ENCODE data around the gene PHETA2.
"Not testable (repeated sequence)": the region's sequence is repeated elsewhere in the genome, so short reads cannot be mapped to it uniquely, and the experiment has no call there.

Gene PHETA2

GRCh38 chr22:42070517-42071422 lies 3.3 kb upstream of the PHETA2 start, which contains the start of gene NAGA:
Gene NAGA, minus strand, starts transcription at chr22:42070812. Its CDS starts 515 bp downstream, at chr22:42070297.
- DNase-seq = peak; percentile 85

GRCh38 chr22:42071508-42071907 lies 2.5 kb upstream of the PHETA2 start:
- not testable (repeated sequence) for DNase-seq

- no peak for DNase-seq
Measured at GRCh38 chr22:42072606-42073330, 1.3 kb upstream of the PHETA2 start.

GRCh38 chr22:42073621-42074041 lies 417 bp upstream of the PHETA2 start:
- DNase-seq = no peak

GRCh38 chr22:42074846-42075676 lies 1.0 kb downstream of the PHETA2 start:
- DNase-seq = no peak

GRCh38 chr22:42076764-42077485 lies 2.9 kb downstream of the PHETA2 start:
- DNase-seq = no peak

GRCh38 chr22:42077486-42078125 lies 3.6 kb downstream of the PHETA2 start:
- no peak for DNase-seq

- peak; percentile 12 for DNase-seq
Measured at GRCh38 chr22:42078469-42079318, 4.6 kb downstream of the PHETA2 start.

- peak; percentile 91 for DNase-seq
Measured at GRCh38 chr22:42079319-42080251, 5.5 kb downstream of the PHETA2 start, which contains the start of gene SMDT1. Gene SMDT1, plus strand, starts transcription at chr22:42079700. Its CDS starts 69 bp downstream, at chr22:42079769.

- DNase-seq = no peak
Measured at GRCh38 chr22:42080287-42080686, 6.2 kb downstream of the PHETA2 start.

GRCh38 chr22:42083119-42083518 lies 9.1 kb downstream of the PHETA2 start:
- DNase-seq = no peak

- DNase-seq = no peak
Measured at GRCh38 chr22:42084874-42085273, 10.8 kb downstream of the PHETA2 start.

GRCh38 chr22:42086051-42086450 lies 12.0 kb downstream of the PHETA2 start:
- no peak for DNase-seq

GRCh38 chr22:42090596-42091454 lies 16.8 kb downstream of the PHETA2 start, which contains the start of gene NDUFA6:
Gene NDUFA6, minus strand, starts transcription at chr22:42090772. Its CDS starts 28 bp downstream, at chr22:42090744.
- peak; percentile 98 for DNase-seq

GRCh38 chr22:42091455-42091782 lies 17.4 kb downstream of the PHETA2 start:
- DNase-seq = peak; percentile 0

GRCh38 chr22:42101199-42101598 lies 27.2 kb downstream of the PHETA2 start:
- no peak for DNase-seq

- not testable (repeated sequence) for DNase-seq
Measured at GRCh38 chr22:42104332-42104860, 30.3 kb downstream of the PHETA2 start.

- DNase-seq = no peak
Measured at GRCh38 chr22:42108848-42109247, 34.8 kb downstream of the PHETA2 start.

Data from SHP77 treated with DMSO at 0.1 percent for 48 hours (cell line).